ENCODE measurements around the gene TMEM147. TPM values are rescaled to one million over a fixed set of nuclear protein-coding genes. Genes with fewer than 3 reads are reported as not detected.

The TMEM147 gene
- total and polyA plus RNA-seq, 4 donors: 18.1 to 97.4 (median 44.7) TPM

DNA sequence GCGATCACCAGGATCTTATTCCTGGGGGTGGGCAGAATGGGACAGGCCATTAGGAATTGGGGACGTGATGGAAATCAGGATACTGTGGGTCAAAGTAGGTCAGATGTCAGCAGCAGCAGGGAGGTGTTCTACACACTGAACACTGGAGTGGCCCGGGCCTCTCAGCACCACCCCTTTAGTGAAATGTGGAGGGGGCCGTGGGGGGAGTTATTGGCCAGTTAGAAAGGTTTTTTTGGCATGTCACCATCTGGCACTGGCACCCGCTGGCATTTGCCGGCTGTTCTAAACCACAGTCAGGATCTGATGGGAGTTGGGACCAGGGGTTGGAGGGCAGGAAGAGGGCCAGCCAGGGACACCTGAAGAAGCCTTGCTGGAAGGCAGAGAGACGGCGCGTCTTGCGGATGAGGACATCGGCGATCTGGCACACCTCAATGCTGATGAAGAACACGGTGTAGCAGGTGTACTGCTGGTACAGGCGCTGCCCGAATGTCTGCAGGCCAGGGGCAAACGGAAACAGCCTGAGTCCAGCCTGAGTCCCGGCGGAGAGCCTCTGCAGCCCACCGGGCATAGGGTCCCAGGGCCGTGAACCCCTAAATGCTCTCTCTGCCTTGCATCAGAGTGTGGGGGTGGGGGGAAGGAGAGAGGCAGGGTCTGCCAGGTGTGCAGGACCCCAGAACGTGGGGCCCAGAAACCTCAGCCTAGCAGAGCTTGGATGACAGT, 5.8 kb downstream of the TMEM147 start:
- no peak for DNase-seq (ENCODE audit: low spot score)
- no peaks in the 10 kb centered on the region for H3K27me3 ChIP-seq (ENCODE audit: control insufficient read depth in 4 of 4, insufficient read depth in 4 of 4, low read length in 3 of 4)
- 90% methylated on average over 21 of the region's 21 CpGs for WGBS

DNA sequence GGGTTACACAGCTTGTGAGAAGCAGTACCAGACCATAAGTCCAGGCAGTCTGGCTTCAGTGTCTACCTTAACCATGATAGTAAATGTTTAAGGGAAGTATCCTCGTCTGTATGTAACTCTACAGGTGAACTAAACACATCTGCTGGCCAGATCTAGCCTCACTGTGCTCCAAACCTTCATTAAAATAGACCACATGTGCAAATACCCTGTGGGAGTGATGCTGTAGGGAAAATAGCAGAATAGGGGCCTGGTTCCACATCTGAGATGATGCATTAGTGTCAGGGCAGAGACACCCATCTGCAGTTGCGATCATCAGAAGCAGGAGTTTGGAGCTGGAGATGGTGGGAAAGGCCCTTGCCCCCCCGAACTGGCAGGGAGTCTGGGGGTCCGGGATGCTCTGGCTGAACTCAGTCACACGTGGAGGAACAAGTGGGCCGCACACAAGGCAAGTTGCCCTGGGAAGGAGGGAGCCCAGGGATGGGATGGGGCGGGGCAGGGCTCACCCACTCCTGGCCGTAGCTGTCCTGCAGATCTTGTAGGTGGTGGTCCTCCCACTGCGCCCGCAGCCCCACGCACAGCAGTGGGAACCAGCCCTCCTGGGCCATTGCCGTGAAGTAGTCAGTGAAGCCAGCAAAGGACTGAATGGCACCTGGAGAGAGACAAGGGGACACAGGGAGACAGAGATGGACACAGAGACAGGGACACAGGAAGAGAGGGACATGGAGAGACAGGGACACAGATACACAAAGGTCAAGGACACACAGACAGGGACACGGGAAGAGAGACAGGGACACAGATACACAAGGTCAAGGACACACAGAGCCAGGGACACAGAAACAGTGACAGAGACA, 7.3 kb downstream of the TMEM147 start:
- H3K4me3 ChIP-seq (ENCODE audit: low read depth in 1 of 3, low read length in 3 of 3): no peak overlapping the region
- TF ChIP-seq FOXA1 (IDR thresholded peaks at IDR 0.05): no peak
- TF ChIP-seq, protein P1, sequence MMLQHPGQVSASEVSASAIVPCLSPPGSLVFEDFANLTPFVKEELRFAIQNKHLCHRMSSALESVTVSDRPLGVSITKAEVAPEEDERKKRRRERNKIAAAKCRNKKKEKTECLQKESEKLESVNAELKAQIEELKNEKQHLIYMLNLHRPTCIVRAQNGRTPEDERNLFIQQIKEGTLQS (IDR thresholded peaks at IDR 0.05): no peak
- TF ChIP-seq, protein P2, sequence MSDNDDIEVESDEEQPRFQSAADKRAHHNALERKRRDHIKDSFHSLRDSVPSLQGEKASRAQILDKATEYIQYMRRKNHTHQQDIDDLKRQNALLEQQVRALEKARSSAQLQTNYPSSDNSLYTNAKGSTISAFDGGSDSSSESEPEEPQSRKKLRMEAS (IDR thresholded peaks at IDR 0.05): no peak
- TF ChIP-seq SP1 (IDR thresholded peaks at IDR 0.05): no peak
- no peak for TF ChIP-seq FOXA2 (IDR thresholded peaks at IDR 0.05)
- TF ChIP-seq NR2F2 (IDR thresholded peaks at IDR 0.05): no peak
- no peaks in the 10 kb centered on the region for H3K9me3 ChIP-seq (ENCODE audit: control insufficient read depth in 4 of 4, low read length in 3 of 4)
- H3K4me1 ChIP-seq (ENCODE audit: control insufficient read depth in 4 of 4, insufficient read depth in 4 of 4, low read length in 3 of 4): peaks cover 0 to under 1% (median 0%) of the 10 kb centered on the region in 4 donors
- WGBS: 72% methylated on average over 13 of the region's 13 CpGs
- no peaks in the 10 kb centered on the region for H3K27me3 ChIP-seq (ENCODE audit: control insufficient read depth in 4 of 4, insufficient read depth in 4 of 4, low read length in 3 of 4)
- H3K9ac ChIP-seq (ENCODE audit: low read depth in 1 of 2, low read length in 2 of 2): no peak overlapping the region
- H3K27ac ChIP-seq (ENCODE audit: low read depth in 1 of 2, low read length in 2 of 2): no peak overlapping the region
- DNase-seq (ENCODE audit: low spot score): no peak
- H3K36me3 ChIP-seq (ENCODE audit: control insufficient read depth in 4 of 4, insufficient read depth in 3 of 4, low read depth in 1 of 4, low read length in 3 of 4): no peaks in the 10 kb centered on the region

More for the DNA sequence above, 5.8 kb downstream of the TMEM147 start:
- Histone ChIP-seq H3K4me3 (ENCODE audit: low read depth in 1 of 3, low read length in 3 of 3) (no peak overlapping the region), H3K9ac (ENCODE audit: low read depth in 1 of 2, low read length in 2 of 2) (no peak overlapping the region), H3K36me3 (ENCODE audit: control insufficient read depth in 4 of 4, insufficient read depth in 3 of 4, low read depth in 1 of 4, low read length in 3 of 4) (no peaks in the 10 kb centered on the region), H3K4me1 (ENCODE audit: control insufficient read depth in 4 of 4, insufficient read depth in 4 of 4, low read length in 3 of 4) (peaks cover 0 to 7% (median 6%) of the 10 kb centered on the region in 4 donors), H3K27ac (ENCODE audit: low read depth in 1 of 2, low read length in 2 of 2) (no peak overlapping the region), H3K9me3 (ENCODE audit: control insufficient read depth in 4 of 4, low read length in 3 of 4) (no peaks in the 10 kb centered on the region)
- TF ChIP-seq RAD21 (IDR thresholded peaks at IDR 0.05): no peak
- TF ChIP-seq NR2F2 (IDR thresholded peaks at IDR 0.05): no peak
- TF ChIP-seq YY1 (IDR thresholded peaks at IDR 0.05): no peak
- no peak for TF ChIP-seq RXRA (IDR thresholded peaks at IDR 0.05)
- TF ChIP-seq, protein P3, sequence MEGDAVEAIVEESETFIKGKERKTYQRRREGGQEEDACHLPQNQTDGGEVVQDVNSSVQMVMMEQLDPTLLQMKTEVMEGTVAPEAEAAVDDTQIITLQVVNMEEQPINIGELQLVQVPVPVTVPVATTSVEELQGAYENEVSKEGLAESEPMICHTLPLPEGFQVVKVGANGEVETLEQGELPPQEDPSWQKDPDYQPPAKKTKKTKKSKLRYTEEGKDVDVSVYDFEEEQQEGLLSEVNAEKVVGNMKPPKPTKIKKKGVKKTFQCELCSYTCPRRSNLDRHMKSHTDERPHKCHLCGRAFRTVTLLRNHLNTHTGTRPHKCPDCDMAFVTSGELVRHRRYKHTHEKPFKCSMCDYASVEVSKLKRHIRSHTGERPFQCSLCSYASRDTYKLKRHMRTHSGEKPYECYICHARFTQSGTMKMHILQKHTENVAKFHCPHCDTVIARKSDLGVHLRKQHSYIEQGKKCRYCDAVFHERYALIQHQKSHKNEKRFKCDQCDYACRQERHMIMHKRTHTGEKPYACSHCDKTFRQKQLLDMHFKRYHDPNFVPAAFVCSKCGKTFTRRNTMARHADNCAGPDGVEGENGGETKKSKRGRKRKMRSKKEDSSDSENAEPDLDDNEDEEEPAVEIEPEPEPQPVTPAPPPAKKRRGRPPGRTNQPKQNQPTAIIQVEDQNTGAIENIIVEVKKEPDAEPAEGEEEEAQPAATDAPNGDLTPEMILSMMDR (IDR thresholded peaks at IDR 0.05; ENCODE audit: low read depth, low read length, missing input control): no peak
- no peak for TF ChIP-seq JUND (IDR thresholded peaks at IDR 0.05)

DNA sequence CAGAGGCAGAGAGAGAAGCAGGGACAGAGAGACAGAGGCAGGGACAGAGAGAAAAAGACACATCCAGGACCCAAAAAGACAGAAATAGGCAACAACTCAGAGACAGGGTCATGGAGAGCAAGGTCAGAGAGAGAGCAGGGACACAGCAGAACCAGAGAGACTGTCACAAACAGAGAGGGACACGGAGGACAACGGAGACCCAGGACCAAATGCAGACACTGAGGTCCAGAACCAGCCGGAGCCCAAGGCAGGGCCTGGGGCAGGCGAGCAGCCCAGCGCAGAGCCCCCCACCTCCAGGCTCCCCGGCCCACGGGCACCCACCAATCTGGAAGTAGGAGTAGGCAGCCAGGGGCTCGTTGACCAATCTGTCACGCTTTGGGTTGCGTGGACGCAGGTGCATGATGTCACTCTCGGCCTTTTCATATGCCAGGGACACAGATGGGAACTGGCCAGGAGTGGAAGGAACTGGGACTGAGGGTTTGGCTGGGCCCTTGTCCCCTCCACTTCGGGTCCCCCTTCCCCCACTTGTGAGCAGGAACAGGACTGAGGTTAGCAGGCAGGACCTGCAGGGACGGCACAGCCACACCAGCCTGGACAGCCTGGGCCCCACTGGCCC, 8.1 kb downstream of the TMEM147 start:
- 76% methylated on average over 14 of the region's 14 CpGs for WGBS
- Histone ChIP-seq H3K4me3 (ENCODE audit: low read depth in 1 of 3, low read length in 3 of 3) (no peak overlapping the region), H3K27ac (ENCODE audit: low read depth in 1 of 2, low read length in 2 of 2) (no peak overlapping the region), H3K27me3 (ENCODE audit: control insufficient read depth in 4 of 4, insufficient read depth in 4 of 4, low read length in 3 of 4) (peaks cover 0 to 2% (median 0%) of the 10 kb centered on the region in 4 donors), H3K9me3 (ENCODE audit: control insufficient read depth in 4 of 4, low read length in 3 of 4) (no peaks in the 10 kb centered on the region), H3K4me1 (ENCODE audit: control insufficient read depth in 4 of 4, insufficient read depth in 4 of 4, low read length in 3 of 4) (peaks cover 0 to 7% (median 4%) of the 10 kb centered on the region in 4 donors), H3K9ac (ENCODE audit: low read depth in 1 of 2, low read length in 2 of 2) (no peak overlapping the region), H3K36me3 (ENCODE audit: control insufficient read depth in 4 of 4, insufficient read depth in 3 of 4, low read depth in 1 of 4, low read length in 3 of 4) (no peaks in the 10 kb centered on the region)
- DNase-seq (ENCODE audit: low spot score): no peak
- TF ChIP-seq GABPA (IDR thresholded peaks at IDR 0.05 in 1 of 2, conservative IDR thresholded peaks at IDR 0.05 in 1 of 2) (no peak), JUND (IDR thresholded peaks at IDR 0.05) (no peak), HNF4A (conservative IDR thresholded peaks at IDR 0.05) (no peak), FOXA2 (IDR thresholded peaks at IDR 0.05) (no peak)
